Left ventricle myocardium inferior (tissue), 1 donor: Measurements from ENCODE around the gene GALNT16. TPM values are rescaled to one million over a fixed set of nuclear protein-coding genes. Genes with fewer than 3 reads are reported as not detected.

ENCODE experiments used
- DNase-seq: peaks from one replicate; pipeline ENCODE4 v3.0.0-alpha.2; 2020
- H3K27ac ChIP-seq: fragments of 200-600 bp; replicated peaks from 2 replicates; pipeline ENCODE4 v1.8.0; 2021
- H3K27me3 ChIP-seq: fragments of 200-600 bp; 2 replicates; pipeline ENCODE4 v1.8.0; 2021; ENCODE audit warnings: low read depth
- H3K36me3 ChIP-seq: fragments of 200-600 bp; 2 replicates; pipeline ENCODE4 v1.8.0; 2021
- H3K4me1 ChIP-seq: fragments of 200-600 bp; 2 replicates; pipeline ENCODE4 v1.8.0; 2021
- H3K4me3 ChIP-seq: fragments of 200-600 bp; 2 replicates; pipeline ENCODE4 v1.8.0; 2021; ENCODE audit warnings: mild to moderate bottlenecking, moderate library complexity
- H3K9me3 ChIP-seq: fragments of 200-600 bp; replicated peaks from 2 replicates; pipeline ENCODE4 v1.8.0; 2021
- CTCF ChIP-seq: fragments of 200-600 bp; IDR thresholded peaks from 2 replicates; pipeline ENCODE4 v1.8.0; 2021; ENCODE audit warnings: antibody characterized with exemption, mild to moderate bottlenecking, borderline replicate concordance
- intact Hi-C: fragments of 100-400 bp; cut with micrococcal nuclease; formaldehyde crosslinking; loops from one replicate; pipeline ENCODE4 v1.11.0; 2022
- total RNA-seq: library from RNA; stranded (reverse); fragmentation: NEBNext Ultra II Directional; extraction: Animal tissue kit (Norgen Biotek cat#: 25700); gene quantifications from one replicate; pipeline ENCODE4 v1.2.1, GENCODE V29; 2021
- donor health status: DM: no; HTN: yes; CAD: no; lungs with severe emphysema.

Gene GALNT16
- total RNA-seq, 1 donor from 2014 or later = 70.5 TPM

DNA sequence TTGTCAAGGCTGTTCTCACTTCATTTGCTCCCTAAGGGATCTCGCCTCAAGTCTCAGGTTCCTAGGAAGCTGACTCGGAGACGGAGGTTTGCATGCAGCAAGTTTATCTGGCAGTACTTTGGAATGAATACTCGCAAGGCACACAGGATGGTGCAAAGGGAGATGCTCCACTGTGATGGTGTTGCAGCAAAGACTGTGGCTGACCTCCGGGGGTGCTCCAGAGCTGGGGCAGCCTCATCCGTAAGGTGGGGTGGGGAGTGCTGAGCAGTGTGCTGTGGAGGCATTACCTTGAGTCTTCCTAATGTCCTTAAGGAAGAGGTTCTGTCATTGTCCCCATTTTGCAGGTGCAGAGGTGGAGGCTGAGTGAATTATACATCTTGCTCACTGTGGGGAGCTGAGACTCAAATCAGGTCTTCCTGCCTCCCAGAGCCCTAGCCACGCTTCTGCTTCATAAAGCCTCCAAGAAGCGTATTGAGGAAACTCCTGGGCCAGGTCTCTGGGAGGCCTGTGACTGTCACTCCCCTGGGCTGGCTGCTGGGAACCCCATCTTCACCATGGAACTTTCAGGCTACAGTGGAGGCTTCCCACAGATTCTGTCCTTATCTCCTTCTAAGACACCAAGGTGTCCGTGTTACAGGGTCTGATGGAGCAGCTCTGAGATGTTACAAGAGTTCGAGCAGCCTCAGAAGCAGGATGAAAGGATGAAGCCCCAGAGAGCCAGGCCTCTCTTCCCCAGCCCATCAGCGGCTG, 39.5 kb downstream of the GALNT16 start:
- H3K27ac ChIP-seq = no peak overlapping the region

GRCh38 chr14:69300601-69301221, 40.8 kb downstream of the GALNT16 start:
- TF ChIP-seq CTCF = no peak
- Histone ChIP-seq H3K4me1 (peaks cover 46% of the 10 kb centered on the region), H3K36me3 (no peaks in the 10 kb centered on the region), H3K4me3 (no peak overlapping the region), H3K9me3 (no peaks in the 10 kb centered on the region), H3K27me3 (no peaks in the 10 kb centered on the region), H3K27ac (no peak overlapping the region)
- intact Hi-C loops = no loop called here
- DNase-seq = no peak

More for the DNA sequence above, 39.5 kb downstream of the GALNT16 start:
- no peak for TF ChIP-seq CTCF
- H3K9me3 ChIP-seq = no peaks in the 10 kb centered on the region
- no peak overlapping the region for H3K4me3 ChIP-seq
- no peaks in the 10 kb centered on the region for H3K36me3 ChIP-seq
- H3K27me3 ChIP-seq = no peaks in the 10 kb centered on the region
- peaks cover 45% of the 10 kb centered on the region for H3K4me1 ChIP-seq
- no peak for DNase-seq
- intact Hi-C loops = no loop called here

DNA sequence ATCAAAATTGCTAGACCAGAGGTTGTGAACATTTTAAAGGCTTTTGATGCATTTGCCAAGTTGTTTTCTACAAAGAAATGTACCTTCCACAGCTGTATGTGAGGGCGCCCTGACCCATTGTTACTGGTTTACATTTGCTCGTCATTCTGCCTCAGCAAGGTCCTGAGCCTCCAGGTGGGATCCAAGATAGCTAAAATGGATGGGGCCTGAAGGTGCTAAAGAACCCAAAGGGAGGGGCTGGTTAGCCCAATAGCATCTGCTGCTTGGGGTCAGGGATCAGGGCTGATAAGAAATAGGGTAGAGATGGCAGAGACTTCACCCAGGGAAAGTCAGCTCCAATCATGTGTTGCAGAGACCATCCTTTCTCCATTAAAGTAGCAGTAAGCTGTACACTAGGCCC, 43.1 kb downstream of the GALNT16 start:
- no peaks in the 10 kb centered on the region for H3K27me3 ChIP-seq
- intact Hi-C loops = no loop called here

GRCh38 chr14:69312608-69313007, 52.6 kb downstream of the GALNT16 start:
- Histone ChIP-seq H3K36me3 (no peaks in the 10 kb centered on the region), H3K9me3 (no peaks in the 10 kb centered on the region), H3K4me1 (peaks cover 46% of the 10 kb centered on the region), H3K27me3 (no peaks in the 10 kb centered on the region), H3K4me3 (no peak overlapping the region), H3K27ac (peak overlapping the region; percentile 60)
- no peak for DNase-seq
- intact Hi-C loops = no loop called here
- TF ChIP-seq CTCF = no peak

More for the DNA sequence above, 43.1 kb downstream of the GALNT16 start:
- H3K9me3 ChIP-seq = no peaks in the 10 kb centered on the region
- H3K27ac ChIP-seq = no peak overlapping the region
- no peaks in the 10 kb centered on the region for H3K36me3 ChIP-seq
- H3K4me1 ChIP-seq = peaks cover 52% of the 10 kb centered on the region
- no peak overlapping the region for H3K4me3 ChIP-seq
- DNase-seq = no peak
- TF ChIP-seq CTCF = no peak

DNA sequence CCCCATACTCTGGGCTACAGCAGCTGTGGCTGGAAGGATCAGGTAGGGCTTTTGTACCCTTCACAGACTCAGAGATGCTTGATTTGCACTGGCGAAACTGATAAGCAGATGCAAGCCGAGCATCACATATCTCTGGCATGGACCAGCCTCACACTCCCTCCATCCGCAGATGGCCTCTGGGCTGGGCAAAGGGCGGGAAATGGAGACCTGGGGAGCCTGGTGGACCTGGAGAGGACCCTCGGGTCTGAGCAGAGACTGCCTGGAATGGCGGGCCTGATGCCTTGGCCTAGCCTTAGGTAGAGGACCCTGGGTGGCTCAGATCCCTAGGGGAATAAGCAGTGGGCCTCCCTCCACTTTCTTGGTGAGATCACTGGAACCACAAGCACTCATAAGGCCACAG, 53.2 kb downstream of the GALNT16 start:
- no peak for DNase-seq
- H3K27ac ChIP-seq = peak overlapping the region; percentile 60
- no peak overlapping the region for H3K4me3 ChIP-seq
- intact Hi-C loops = no loop called here
- H3K27me3 ChIP-seq = no peaks in the 10 kb centered on the region
- TF ChIP-seq CTCF = no peak
- peaks cover 52% of the 10 kb centered on the region for H3K4me1 ChIP-seq
- H3K36me3 ChIP-seq = no peaks in the 10 kb centered on the region
- no peaks in the 10 kb centered on the region for H3K9me3 ChIP-seq
